ENCODE measurements around the gene IFT20.
A peak's percentile ranks its signal among the peaks of the same experiment; 100 is the strongest.

The IFT20 gene

DNA sequence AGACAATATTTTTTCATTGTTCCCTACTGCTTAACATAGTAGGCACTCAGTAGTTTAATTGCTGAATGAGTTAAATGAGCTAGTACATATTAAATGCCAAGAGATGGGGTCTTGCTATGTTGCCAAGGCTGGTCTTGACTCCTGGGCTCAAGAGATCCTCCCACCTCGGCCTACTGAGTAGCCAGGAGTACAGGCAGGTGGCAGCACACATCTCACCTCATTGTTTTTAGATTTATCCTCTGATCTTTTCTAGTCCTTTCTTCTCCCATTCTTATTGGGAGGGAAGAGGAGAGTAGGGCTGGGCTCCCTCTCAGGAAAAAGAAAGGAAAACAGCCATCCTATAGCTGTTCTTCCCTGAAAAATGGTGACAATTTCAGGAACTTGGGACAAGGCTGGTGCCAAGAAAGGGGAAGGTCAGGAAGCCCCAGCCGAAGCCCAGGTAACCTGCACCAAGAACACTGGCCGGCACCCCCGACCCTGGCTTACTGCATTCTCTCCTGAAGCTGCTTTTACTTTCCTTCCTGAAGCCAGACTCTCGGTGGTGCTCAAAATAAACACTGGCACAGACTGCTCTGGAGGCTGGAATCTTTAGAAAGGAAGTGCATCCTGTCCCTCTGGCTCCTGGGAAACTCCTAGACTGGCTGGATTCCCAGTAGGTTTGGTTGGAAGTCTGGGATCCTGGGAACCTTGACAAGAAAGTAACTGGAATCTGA, 2.9 kb upstream of the IFT20 start:
- no peak for DNase-seq

DNA sequence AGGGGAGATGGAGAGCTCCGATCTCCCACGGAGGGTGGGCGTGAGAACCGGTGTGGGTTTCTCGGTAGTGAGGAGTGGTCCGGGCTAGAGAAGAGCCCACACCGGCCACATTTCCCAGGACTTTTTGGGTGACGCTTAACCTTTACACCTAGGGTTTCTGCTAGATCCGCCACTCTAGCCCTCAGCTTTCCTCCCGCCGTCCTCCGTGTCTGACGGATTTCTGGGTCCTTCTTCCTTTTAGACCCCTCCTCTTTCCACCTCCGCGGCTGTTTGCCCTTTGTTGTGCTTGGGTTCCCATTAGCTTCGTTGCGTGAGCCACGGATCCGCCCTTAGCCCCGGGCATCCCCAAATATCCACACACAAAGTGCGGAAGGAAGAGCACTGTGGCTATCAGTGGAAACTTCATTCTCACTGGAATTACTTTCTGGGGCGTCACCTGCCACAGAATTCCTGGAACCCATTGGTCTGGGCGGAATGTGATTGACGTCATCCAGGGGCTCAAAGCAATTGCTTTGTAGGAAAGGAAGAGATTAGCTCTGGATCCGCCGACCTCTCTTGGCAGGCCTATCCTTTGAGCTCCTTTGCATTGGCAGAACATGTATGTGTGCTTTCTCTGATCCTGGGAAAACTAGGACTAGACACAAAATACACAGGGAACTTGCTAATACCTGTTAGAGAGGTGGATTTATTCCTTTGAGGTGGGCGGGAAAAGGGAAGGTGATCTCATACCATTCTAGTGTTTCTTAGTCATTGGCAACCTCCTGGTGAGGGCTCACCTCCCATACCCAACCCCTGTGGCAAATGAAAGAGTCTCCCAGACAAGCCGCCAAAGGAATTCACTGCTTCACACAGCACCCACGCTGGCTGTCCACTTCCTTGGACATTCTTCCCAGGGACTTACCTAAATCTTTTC, 943 bp upstream of the IFT20 start:
- DNase-seq, result peak in 21 of 56 donors; percentile 12 to 65 (median 30)

- DNase-seq, result no peak
Measured at GRCh38 chr17:28334666-28335200, 539 bp downstream of the IFT20 start.

GRCh38 chr17:28334171-28334570, 1.1 kb downstream of the IFT20 start:
- DNase-seq, result no peak

- no peak for DNase-seq
Measured at GRCh38 chr17:28333083-28333746, 2.1 kb downstream of the IFT20 start.

DNA sequence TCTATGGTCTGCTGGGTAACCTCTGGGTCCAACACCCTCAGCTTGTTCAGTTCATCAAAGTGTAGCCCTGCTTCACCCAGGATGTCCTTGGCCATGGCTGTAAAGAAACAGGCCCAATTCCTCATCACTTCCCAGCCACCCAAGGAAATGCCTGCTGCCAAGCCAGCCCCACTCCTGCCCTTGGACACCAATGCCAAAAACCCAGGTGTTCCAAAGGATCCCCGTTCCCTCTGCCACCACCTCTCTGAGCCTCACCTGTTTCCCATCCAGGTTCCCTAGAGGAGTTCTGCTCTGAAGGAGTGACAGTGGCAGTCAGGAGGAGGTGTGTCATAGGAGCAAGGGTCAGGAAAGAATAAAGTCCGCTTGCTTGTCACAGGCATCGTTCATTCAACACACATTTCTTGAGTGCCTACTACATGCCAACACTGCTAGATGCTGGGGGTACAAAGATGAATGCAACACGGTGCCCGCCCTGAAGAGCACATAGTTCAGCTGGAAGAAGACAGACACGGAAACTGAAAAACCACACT, 3.3 kb downstream of the IFT20 start:
- no peak for DNase-seq

- DNase-seq, result no peak
Measured at GRCh38 chr17:28330671-28331070, 4.6 kb downstream of the IFT20 start.

- DNase-seq, result no peak
Measured at GRCh38 chr17:28328325-28328724, 6.9 kb downstream of the IFT20 start.

DNA sequence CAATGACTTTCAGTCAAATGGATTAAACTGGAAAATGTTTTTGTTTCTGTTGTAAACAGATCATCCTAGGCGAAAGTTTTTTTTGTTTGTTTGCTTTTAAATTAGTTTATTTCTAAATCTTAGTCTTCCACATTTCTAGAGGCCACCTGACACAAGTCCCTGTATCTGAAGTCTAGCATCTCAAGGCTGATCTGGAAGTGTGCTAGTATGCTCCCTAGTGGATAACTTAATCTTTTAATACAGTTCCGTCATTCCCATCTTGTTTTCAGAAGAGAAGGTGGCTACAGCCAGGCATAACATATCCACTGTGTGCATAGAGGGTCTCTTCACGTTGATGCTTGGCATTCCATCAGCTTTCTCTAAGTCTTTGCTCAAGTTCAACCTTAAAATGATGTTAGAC, 7.6 kb downstream of the IFT20 start:
- no peak for DNase-seq

DNA sequence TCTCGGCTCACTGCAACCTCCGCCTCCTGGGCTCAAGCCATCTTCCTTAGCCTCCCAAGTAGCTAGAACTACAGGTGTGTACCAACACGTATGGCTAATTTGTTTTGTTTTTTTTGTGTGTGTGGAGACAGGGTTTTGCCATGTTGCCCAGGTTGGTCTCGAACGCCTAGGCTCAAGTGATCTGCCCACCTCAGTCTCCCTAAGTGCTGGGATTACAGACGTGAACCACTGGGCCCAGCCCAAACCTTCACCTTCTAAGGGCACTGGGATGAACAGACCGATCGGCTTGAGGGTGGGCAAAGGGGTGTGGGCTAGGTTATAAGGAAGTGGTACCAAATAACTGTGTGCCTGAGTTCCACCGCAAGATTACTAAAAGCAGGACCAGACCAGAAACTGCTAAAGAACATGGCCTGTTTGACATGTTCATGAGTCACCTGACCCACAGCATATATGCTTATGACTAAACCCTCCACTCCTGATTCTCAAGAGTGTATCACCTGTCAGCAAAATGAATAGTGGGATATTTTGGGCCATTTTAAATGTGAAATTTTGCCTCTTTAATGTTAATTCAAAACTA, 8.2 kb downstream of the IFT20 start:
- no peak for DNase-seq

DNA sequence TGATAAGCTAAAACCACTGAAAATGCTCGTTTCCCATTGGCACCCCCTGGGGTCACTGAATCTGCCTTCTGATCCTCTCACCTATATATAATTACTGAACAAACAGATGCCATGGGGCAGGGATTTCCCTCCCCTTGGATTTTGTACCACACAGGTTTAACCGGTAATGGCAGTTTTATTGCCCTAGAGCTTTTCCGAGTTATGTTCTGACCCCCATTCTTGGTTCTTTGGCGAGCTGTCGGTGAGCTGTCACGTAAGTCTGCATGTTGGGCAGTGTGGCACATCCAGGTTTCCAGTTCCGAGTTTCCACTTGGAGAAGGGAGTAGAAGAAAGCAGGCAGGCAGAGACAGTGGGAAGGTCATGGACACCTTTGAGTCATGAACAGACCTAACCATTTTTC, 9.2 kb downstream of the IFT20 start:
- DNase-seq, result no peak

GRCh38 chr17:28325211-28325610, 10.1 kb downstream of the IFT20 start:
- no peak for DNase-seq

DNA sequence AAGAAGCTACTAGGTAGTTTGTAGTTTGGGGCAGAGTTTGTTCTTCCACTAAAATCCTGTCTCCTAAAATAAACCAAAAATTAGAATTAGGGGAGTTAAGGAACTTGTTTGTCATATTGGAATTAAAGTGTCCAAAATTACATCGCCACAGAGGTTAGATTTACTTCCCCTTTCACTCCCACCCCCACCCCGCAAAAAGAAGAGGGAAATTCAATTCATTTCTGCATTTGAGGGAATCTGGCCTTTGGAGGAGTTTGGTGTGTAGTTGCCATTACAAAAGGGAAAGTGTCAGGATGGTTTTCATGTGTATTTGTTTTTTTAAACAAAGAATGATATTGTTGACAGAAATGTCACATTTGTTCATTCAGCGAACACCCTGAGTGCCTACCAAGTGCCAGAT, 10.5 kb downstream of the IFT20 start:
- DNase-seq, result no peak

- DNase-seq, result no peak
Measured at GRCh38 chr17:28324267-28324745, 11.0 kb downstream of the IFT20 start.

GRCh38 chr17:28320215-28321061, 14.8 kb downstream of the IFT20 start:
- DNase-seq, result no peak

GRCh38 chr17:28319598-28319935, 15.7 kb downstream of the IFT20 start:
- DNase-seq, result no peak

DNA sequence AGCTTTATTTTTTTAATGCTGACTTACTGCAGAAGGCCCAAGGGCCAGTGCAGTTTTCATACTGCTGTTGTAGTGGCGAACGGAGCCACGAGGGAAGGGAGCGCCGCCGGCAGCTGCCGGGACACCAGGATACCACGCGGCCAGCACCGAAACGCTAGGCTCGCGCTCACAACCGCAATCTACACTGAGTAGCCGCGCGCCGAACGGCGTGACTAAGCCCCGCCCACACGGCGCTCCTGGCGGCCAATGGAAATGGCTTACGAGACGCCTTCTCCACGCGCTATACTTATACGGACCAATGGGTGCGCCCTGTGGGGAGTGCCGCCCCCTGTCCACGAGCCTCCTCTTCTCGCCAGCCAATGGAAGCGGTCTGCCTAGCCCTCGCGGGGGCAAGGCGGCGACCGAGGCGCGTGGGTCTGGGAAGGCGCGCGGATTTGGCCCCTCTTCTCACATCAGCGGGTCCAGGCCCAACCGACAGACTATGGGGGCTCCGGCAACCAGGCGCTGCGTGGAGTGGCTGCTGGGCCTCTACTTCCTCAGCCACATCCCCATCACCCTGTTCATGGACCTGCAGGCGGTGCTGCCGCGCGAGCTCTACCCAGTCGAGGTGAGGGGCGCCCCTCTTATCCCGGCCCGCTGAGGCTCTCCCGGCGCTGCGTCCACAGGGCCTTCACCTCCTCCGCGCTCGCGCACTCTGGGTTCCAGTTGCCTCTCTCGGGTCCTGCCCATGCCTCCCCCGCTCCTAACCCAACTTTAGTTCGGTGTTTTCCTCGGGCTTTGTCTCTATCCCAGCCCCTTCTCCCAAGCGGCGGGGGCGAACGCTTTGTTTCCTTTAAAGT, 16.3 kb downstream of the IFT20 start, which contains the start of gene TMEM97:
TSS of gene TMEM97 (plus strand) at position 442 of the 839 bp plus-strand sequence. CDS start at position 482, 40 bp downstream.
- peak; percentile 42 to 98 (median 92) for DNase-seq

GRCh38 chr17:28317966-28318758, 17.1 kb downstream of the IFT20 start:
- DNase-seq, result peak in 1 of 56 donors; percentile 20
